Stomach (tissue), 9 donors: ENCODE measurements around the gene RASAL3. TPM values are rescaled to one million over a fixed set of nuclear protein-coding genes. Genes with fewer than 3 reads are reported as not detected.
A peak's percentile ranks its signal among the peaks of the same experiment; 100 is the strongest.
"Not testable (repeated sequence)": the region's sequence is repeated elsewhere in the genome, so short reads cannot be mapped to it uniquely, and the experiment has no call there.

Source experiments
- DNase-seq, 2 donors: peaks; one replicate each; pipeline versions ENCODE4 v3.0.0 to v3.0.0-alpha.2; 2013 to 2019
- H3K27ac ChIP-seq, 5 donors: fragments of 200-600 bp in 4 of 5; sonication (generic) in 4 of 5; one replicate each; pipeline ENCODE4 v1.5.1; 2013 to 2019; ENCODE audit warnings: mild to moderate bottlenecking in 1 of 5, moderate library complexity in 1 of 5
- H3K27me3 ChIP-seq, 3 donors: fragments of 200-600 bp; sonication (generic); one replicate each; pipeline ENCODE4 v1.5.1; 2017 to 2019; ENCODE audit warnings: mixed run types in 1 of 3
- H3K36me3 ChIP-seq, 4 donors: fragments of 200-600 bp; sonication (generic); 1 replicate in 3 of 4; 2 replicates in 1 of 4; pipeline ENCODE4 v1.5.1; 2016 to 2019
- H3K4me1 ChIP-seq, 4 donors: fragments of 200-600 bp; sonication (generic); one replicate each; pipeline ENCODE4 v1.5.1; 2016 to 2019
- H3K4me3 ChIP-seq, 4 donors: fragments of 200-600 bp; sonication (generic) in 3 of 4; one replicate each; pipeline ENCODE4 v1.5.1; 2016 to 2019; ENCODE audit warnings: mild to moderate bottlenecking in 1 of 4
- H3K9me3 ChIP-seq, 4 donors: fragments of 200-600 bp; sonication (generic); one replicate each; pipeline ENCODE4 v1.5.1; 2016 to 2019
- CTCF ChIP-seq, 7 experiments: fragments of 450-650 bp in 4 of 7; fragments of 200-600 bp in 3 of 7; sonication (generic) in 3 of 7; IDR thresholded peaks; one replicate each; pipeline ENCODE4 v1.5.1; 2016 to 2019; ENCODE audit warnings: antibody characterized with exemption in 7 of 7, control low read depth in 2 of 7, mild to moderate bottlenecking in 1 of 7
- EP300 ChIP-seq: sonication (generic); formaldehyde crosslinking; IDR thresholded peaks from one replicate; pipeline ENCODE4 v1.6.1; 2017; ENCODE audit warnings: antibody characterized with exemption
- POLR2A ChIP-seq, 4 donors: fragments of 450-650 bp; IDR thresholded peaks; one replicate each; pipeline ENCODE4 v1.6.1; 2016; ENCODE audit warnings: antibody characterized with exemption in 4 of 4, control low read depth in 2 of 4, mild to moderate bottlenecking in 1 of 4, moderate library complexity in 1 of 4
- POLR2AphosphoS5 ChIP-seq, 3 donors: sonication (generic); formaldehyde crosslinking; IDR thresholded peaks; one replicate each; pipeline ENCODE4 v1.6.1; 2016; ENCODE audit warnings: antibody characterized with exemption in 3 of 3
- WGBS, 5 donors: extraction: QIAGEN DNeasy Blood & Tissue Kit in 3 of 5; methylation state at CpG; one replicate each; pipeline versions ENCODE4 v1.1.5 to v1.1.7; 2013 to 2018; 5-methylcytosine and 5-hydroxymethylcytosine counted together
- intact Hi-C: fragments of 100-400 bp; cut with DNase I; formaldehyde crosslinking; loops from one replicate; pipeline ENCODE4 v1.15.1; 2023; ENCODE audit warnings: low total_unique reads
- polyA plus RNA-seq, 3 donors: library from polyadenylated mRNA; stranded (reverse); fragments of 200-250 nt; gene quantifications; one replicate each; pipeline ENCODE4 v1.2.3, GENCODE V29; 2013
- total RNA-seq, 5 donors: library from RNA; depleted of rRNA; stranded (reverse); fragments of >200 nt; gene quantifications; one replicate each; pipeline versions ENCODE4 v1.1.0 to v1.2.3, GENCODE V29; 2014 to 2016
- donor health status: healthy with polysubstance abuse.
- donor health status: Bipolar disorder and iron deficiency.
- donor health status: healthy.

Gene RASAL3
- total and polyA plus RNA-seq, 8 donors = 1.1 to 21.2 (median 3.0) TPM

- H3K27ac ChIP-seq = no peak overlapping the region
- H3K9me3 ChIP-seq = no peaks in the 10 kb centered on the region
- TF ChIP-seq EP300 = no peak
- TF ChIP-seq CTCF (IDR thresholded peaks at IDR 0.05) = no peak
- no peak for TF ChIP-seq POLR2AphosphoS5 (IDR thresholded peaks at IDR 0.05)
- no peaks in the 10 kb centered on the region for H3K4me1 ChIP-seq
- no peaks in the 10 kb centered on the region for H3K36me3 ChIP-seq
- WGBS, 5 donors = 86 to 94% (median 92%) methylated on average over 4 of the region's 4 CpGs
- H3K4me3 ChIP-seq = no peak overlapping the region
- intact Hi-C loops = no loop called here
- no peak for DNase-seq
- no peaks in the 10 kb centered on the region for H3K27me3 ChIP-seq
These were observed 22.7 kb upstream of the RASAL3 start for GRCh38 chr19:15487038-15487437.

GRCh38 chr19:15485768-15486167 lies 21.4 kb upstream of the RASAL3 start:
- H3K9me3 ChIP-seq, H3K27ac ChIP-seq, H3K4me3 ChIP-seq, H3K4me1 ChIP-seq, H3K36me3 ChIP-seq, intact Hi-C loops, H3K27me3 ChIP-seq, DNase-seq: not testable (repeated sequence)
- WGBS, 5 donors = 54 to 70% (median 63%) methylated on average over 5 of the region's 5 CpGs

GRCh38 chr19:15480996-15481395 lies 16.7 kb upstream of the RASAL3 start:
- WGBS, 5 donors = 81 to 92% (median 91%) methylated on average over 7 of the region's 7 CpGs
- intact Hi-C loops, H3K27ac ChIP-seq: not testable (repeated sequence)

GRCh38 chr19:15479391-15480345 lies 15.3 kb upstream of the RASAL3 start, which contains the start of gene PGLYRP2:
Gene PGLYRP2, minus strand, starts transcription at chr19:15479501. Its CDS starts 130 bp downstream, at chr19:15479371.
- Histone ChIP-seq H3K9me3 (no peaks in the 10 kb centered on the region), H3K27me3 (no peaks in the 10 kb centered on the region), H3K4me3 (no peak within 1 kb of the TSS), H3K4me1 (peaks cover 0 to 5% (median 0%) of the 10 kb centered on the region in 4 donors), H3K27ac (no peak within 1 kb of the TSS), H3K36me3 (no peaks in the 10 kb centered on the region)
- TF ChIP-seq CTCF (IDR thresholded peaks at IDR 0.05) (peak in 2 of 7 experiments; percentile 13 to 44), POLR2AphosphoS5 (IDR thresholded peaks at IDR 0.05) (no peak)
- intact Hi-C loops = no loop called here
- DNase-seq = peak; percentile 48 to 64
- WGBS, 5 donors = 28 to 59% (median 50%) methylated on average over 10 to 16 of the region's 16 CpGs

More at GRCh38 chr19:15480996-15481395, 16.7 kb upstream of the RASAL3 start:
- not testable (repeated sequence) for H3K9me3 ChIP-seq, H3K27me3 ChIP-seq, H3K4me3 ChIP-seq, DNase-seq, H3K4me1 ChIP-seq, H3K36me3 ChIP-seq

GRCh38 chr19:15476325-15476724 lies 12.0 kb upstream of the RASAL3 start:
- intact Hi-C loops = no loop called here
- WGBS, 5 donors = 45 to 78% (median 66%) methylated on average over 5 of the region's 5 CpGs

More at GRCh38 chr19:15476325-15476724, 12.0 kb upstream of the RASAL3 start:
- peaks cover 0 to 5% (median 0%) of the 10 kb centered on the region in 4 donors for H3K4me1 ChIP-seq
- DNase-seq = no peak
- no peaks in the 10 kb centered on the region for H3K9me3 ChIP-seq
- peaks cover 0 to 12% (median 10%) of the 10 kb centered on the region in 3 donors for H3K27me3 ChIP-seq
- no peaks in the 10 kb centered on the region for H3K36me3 ChIP-seq
- H3K4me3 ChIP-seq = no peak overlapping the region
- no peak for TF ChIP-seq CTCF (IDR thresholded peaks at IDR 0.05)
- no peak for TF ChIP-seq POLR2AphosphoS5 (IDR thresholded peaks at IDR 0.05)
- no peak for TF ChIP-seq POLR2A (IDR thresholded peaks at IDR 0.05)
- no peak for TF ChIP-seq EP300
- no peak overlapping the region for H3K27ac ChIP-seq
